Limb (tissue), 2 donors: ENCODE results near the gene CRTC2.

Experiments
- DNase-seq, 2 donors: peaks; one replicate each; pipeline ENCODE4 v3.0.0-alpha.2; 2016; ENCODE audit errors: extremely low spot score in 2 of 2

The CRTC2 gene

DNA sequence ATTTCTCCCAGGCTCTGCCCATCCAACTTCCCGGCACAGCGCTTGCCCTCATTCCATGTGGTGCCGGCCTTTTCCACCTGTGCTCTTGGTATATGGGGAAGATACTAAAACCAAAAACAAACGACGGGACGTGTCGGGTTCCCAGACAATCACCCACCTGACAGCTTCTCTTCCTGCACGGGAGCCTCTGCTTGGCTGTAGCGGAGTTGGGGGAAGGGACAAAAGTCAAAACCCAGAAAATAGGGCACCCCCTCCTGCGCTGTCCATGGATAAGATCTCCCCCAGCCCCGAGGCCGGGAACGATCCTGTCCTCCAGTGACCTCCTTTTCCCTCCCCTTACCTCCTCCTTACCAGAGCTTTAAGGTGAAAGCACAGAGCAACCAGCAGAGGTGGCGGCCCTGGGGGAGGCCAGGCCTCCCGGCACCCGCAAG lies 18.4 kb upstream of the CRTC2 start:
- DNase-seq = no peak

DNA sequence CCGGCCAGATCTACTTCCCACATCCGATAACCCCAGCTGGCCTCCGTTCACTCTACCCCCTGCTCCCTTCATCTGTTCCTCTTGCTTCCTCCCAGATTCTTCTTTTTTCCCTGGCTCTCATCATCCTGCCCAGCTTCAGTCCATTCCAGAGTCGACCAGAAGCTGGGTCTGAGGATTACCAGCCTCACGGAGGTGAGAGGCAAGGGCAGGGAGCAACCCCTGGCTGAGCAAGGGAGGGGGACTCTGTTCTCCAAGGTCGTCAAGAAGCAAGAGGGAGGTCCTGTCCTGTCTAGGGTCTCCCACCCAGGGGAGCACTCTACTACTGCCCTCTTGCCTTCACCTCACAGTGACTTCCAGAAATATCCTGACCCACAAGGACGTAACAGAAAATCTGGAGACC lies 15.1 kb upstream of the CRTC2 start:
- no peak for DNase-seq

DNA sequence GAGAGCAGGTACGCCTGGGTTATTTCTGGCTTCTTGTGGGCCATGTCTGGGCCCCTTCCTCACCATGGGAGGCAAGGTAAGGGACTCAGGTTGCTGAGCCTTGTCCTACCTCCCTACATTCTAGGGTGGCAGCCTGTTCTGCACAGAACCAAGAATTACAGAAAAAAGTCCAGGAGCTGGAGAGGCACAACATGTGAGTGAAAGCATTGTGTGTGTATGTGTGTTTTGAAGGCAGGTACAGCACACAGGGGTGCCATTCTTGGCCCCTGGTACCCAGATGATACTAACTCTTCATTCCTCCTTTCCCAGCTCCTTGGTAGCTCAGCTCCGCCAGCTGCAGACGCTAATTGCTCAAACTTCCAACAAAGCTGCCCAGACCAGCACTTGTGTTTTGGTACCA lies 14.7 kb upstream of the CRTC2 start:
- no peak for DNase-seq

DNA sequence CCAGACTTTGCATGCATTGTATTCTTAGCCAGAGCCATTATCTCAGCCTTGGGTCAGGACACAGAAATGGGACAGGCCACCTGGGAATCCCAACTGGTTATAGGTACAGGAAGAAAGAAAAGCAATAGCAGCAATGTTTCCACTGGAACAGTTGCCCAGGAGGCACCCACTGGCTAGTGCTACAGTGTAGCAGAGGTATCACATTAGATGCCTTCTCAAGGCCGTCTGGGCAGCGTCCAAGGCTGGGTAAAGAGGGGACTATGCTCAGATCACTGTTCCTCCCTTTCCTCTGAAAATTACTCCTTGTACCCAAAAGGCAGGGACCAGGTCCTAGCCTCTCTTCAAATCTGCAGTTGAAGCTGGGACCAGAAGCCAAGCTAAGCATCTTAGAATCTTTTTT lies 11.9 kb upstream of the CRTC2 start:
- DNase-seq = no peak

DNA sequence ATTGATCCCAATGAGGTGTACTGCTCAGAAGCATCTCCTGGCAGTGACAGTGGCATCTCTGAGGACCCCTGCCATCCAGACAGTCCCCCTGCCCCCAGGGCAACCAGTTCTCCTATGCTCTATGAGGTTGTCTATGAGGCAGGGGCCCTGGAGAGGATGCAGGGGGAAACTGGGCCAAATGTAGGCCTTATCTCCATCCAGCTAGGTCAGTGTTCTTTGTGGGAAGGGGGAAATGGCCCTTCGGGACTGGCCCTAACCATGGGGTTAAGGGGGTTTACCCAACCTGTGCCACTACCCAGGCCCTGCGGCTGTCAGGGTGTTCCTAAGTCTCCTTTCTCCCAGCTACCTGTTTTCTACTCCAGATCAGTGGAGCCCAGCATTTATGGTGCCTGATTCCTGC lies 10.6 kb upstream of the CRTC2 start:
- DNase-seq = no peak

DNA sequence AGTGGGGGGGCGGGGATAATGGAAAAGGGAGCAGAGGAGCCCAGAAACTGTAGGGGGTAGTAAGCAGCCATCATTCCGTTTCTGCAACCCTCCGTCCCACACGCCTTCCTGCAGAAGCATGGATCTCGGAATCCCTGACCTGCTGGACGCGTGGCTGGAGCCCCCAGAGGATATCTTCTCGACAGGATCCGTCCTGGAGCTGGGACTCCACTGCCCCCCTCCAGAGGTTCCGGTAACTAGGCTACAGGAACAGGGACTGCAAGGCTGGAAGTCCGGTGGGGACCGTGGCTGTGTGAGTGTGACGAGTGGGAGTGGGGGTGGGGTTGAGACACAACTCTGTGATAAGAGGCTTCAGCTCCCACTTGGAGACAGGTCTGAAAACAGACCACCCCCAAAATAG lies 10.0 kb upstream of the CRTC2 start:
- DNase-seq = no peak

DNA sequence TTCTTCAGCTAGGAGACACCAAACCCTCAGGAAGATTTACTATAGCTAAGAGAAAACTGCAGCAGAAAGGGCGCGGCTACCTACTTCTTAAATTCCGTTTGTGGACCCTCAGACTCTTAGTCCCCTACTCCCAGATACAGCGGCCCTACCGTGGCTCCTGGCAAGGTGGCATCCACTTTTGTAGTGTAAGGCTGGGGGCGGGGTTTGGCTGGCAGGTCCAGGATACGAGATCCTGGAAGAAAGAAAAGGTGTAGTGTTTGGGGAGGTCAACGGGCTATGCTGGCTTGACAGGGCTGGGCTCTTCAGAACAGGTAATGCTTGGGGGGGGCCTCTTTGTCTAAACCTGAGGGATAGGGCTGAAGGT lies 9.6 kb upstream of the CRTC2 start:
- no peak for DNase-seq

DNA sequence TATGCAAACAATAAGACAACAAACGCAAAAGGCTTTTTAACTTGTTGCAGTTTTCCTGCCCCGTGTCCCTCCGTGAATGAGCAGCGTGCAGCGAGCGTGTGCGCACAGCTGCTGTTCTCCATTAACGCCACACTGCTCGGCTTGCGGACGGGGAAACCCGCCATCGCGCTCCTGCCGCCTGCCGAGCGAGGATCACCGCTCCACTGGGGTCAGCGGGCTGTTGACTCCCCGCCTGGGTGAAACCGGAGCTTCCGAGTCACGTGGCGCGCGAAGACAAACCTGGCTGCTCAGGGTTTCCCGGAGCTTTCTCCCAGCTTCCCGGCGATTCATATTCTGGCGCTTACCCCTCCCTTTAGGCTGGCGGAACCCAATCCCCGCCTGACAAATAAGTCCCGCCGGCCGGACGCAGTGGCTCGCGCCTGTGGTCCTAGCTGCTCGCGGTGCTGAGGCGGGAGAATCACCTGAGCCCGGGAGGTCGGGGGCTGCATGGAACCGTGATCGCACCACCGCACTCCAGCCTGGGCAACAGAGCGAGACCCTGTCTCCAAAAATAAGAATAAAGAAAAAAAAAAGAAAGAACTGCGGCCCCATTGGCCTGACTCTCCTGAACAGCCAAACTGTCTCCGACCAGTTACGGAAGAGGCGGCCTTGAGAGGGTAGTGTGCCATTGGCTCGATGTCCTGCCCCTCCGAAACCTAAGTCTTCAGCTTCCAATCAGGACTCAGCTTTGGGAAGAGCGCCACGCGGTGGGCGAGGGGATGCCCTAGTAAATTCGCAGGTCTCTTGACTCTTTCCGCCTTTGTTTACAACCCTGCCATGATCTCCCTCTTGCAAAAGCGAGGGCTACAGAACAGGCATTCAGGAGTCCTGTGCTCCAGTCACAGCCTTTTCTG lies 8.9 kb upstream of the CRTC2 start, which contains the start of gene CREB3L4:
Gene CREB3L4 (plus strand): TSS at position 796 of the 893 bp plus-strand sequence. CDS start 624 bp downstream, outside the sequence.
- peak; percentile 91 to 98 for DNase-seq

DNA sequence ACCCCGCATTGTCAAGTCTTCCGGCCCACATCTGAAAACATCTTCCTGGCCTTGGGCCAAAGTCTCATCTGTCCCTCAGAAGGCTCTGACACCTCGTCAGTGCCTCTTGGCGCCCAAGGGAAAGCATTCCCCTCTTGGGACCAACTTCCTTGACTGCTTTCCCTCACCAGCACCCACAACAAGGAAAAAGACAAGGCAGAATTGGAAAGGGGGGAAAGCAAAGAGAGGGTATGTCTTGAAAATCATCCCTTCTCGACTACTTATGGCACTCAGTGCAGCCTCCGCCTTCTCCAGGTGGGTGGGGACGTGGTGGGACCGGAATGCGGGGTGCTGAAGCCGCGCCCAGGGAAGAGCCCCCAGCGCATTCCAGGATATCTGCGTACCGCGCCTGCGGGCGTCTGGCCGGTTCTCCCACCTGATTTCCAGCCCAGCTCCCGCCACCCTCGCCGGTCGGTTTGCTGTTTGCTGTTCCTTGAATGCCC lies 5.5 kb upstream of the CRTC2 start:
- peak in 1 of 2 donors; percentile 75 for DNase-seq

DNA sequence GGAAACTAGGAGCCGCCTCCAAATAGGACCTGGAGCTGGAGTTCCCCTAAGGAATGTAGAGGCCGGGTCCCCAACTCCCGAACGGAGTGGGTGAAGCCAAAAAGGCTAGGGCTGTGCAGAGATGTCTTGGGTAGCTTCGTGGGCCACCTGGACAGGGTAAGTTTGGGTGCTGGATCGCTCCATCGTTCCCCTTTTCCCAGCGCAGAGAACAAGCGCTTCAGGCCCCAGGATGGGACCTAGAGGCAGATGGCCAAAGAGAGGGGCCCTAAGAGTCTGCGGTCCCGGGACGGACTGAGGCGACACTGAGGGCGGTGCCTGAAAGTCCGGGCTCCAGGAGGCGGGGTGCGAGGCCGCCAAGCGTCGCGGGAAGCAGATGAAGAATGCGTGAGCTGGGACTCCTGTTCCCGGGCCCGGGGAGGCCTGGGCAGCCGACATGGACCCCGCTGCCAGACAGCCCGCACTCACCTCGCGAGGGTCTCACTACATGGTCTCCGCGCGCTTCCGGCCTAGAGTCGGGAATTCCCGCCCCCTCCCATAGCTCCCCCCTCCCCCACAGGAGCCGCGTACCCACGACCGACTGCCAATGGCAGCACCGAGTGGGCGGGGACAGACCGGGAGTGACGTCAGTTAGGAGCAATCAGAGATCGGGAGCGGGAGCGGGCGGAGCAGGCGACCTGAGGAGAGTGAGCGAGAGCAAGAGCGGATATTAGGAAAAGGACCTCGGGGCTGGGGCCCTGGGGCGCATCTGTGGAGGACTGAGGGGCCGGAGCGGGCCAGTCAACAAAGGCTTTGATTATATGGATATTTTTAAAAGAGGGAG lies 4.8 kb upstream of the CRTC2 start, which contains the start of gene SLC39A1:
Gene SLC39A1 (minus strand): TSS at position 508 of the 820 bp plus-strand sequence. CDS start 822 bp downstream, outside the sequence.
- peak; percentile 98 to 100 for DNase-seq

DNA sequence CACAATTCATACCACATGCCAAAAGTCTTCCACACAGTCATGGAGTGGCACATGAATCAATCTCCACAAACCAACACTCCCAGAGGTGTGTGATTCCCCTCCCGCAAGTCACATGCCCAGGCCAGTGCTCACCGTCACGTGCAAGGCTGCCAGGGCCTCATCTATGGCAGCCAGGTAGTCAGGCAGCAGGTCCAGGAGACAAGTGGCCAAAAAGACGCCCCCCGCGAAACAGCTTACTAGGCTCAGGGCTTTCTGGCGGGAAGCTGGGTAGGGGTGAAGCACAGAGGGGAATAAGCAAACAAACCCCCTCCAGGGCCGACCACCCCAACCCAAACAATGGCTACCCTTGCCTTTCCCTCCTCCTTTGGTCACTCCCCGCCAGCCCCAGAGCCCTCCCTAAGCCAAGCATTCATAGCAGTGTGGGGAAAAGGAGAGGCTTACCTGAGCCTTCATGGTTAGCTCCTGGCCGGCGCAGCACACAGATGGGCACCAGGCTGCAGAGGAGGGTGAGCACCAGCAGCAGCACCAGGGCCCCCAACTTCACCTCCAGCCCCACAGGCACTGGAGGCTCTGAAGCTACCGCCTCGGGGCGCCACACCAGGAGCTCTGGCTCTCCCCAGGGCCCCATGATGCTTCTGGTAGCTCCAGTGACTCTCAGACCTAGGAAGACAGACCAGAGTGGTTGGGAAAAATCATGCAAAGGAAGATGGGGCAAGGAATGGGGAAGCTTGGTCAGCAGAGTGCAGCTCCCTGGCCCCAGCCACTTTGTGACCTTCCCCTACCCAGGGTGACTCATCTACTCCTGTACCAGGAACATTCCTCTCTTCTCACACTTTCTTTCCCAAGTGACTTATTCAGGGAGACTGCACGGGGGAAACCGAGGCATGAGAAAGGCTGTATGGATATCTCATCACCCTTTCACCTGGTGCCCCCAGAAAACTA lies 3.9 kb upstream of the CRTC2 start:
- no peak for DNase-seq

DNA sequence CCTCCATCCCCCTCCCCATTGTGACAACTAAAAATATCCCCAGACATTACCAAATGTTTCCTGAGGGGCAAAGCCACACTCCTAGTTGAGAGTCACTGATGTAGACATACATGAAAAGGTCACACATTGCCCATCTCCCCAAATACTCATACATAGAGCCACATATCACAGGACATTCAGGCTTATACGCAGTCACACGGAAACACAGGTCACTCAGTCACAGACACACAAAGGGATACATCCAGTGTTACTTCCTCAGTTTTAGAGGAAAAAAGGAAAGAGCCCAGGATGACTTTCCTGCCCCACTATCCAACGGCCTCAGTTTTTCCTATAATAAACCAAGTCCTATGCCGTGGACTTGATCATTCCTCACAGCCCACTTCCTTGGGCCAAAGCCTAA lies 3.0 kb upstream of the CRTC2 start:
- no peak for DNase-seq

DNA sequence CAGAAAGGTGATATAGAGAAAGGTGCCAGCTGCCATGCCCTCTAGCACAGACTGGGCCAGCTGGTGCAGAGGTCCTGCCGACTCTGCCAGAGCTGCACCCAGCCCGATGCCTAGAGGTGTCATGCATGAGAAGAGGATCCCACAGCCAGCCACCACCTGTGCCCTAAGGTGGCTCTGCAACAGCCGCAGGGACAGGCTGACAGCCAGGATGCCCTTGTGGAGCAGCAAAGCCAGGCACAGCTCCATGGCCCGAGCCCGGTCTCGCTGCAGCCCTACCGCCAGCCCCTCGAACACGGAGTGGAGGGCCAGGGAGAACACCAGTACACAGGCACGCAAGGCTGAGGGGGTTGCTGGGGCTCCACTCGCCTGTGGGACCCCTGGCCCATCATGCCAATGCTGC lies 1.8 kb upstream of the CRTC2 start:
- no peak for DNase-seq

DNA sequence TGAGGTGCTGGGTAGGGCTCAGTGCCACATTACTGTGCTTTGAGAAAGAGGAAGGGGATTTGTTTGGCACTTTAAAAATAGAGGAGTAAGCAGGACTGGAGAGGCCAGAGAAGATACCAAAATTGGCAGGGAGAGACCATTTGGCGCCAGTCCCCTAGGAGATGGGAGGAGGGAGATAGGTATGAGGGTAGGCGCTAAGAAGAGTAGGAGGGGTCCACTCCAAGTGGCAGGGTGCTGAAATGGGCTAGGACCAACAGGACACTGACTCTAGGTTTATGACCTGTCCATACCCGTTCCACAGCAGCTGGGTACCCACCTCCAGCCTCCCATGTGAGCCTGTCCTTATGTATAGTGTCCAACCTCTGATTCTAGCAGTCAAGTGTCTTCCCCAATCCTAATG lies 1.0 kb upstream of the CRTC2 start:
- DNase-seq = no peak

DNA sequence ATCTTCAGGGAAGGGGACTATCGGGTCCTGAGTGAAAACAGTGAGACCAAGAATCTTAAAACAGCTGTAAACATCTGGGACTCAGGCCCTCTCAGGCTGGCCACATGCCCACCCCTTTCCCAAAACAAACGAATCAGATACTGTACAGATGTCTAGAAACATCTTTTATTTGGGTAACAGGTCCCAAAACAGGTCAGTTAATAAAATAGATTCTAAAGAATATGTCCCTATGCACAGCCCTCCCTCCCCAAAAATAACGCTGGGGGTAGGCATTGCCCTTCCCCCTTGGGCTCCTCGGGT lies 499 bp upstream of the CRTC2 start:
- no peak for DNase-seq

DNA sequence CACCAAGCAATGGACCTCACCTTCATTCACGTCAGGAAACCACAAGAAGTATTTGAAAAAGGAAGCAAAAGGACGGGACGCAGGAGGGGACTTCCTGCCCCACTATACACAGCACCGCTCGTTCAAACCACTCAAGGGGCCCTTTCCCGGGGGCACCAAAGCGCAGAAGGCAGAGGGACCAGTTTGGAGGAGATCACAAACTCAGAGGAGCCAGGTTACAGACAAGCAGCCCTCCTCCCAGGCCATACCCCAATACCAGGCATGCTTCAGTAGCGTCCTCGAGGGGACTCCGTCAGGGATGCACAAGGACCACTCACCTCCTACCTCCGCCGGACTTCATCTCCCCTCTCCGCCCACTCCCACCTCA lies 685 bp downstream of the CRTC2 start:
- DNase-seq = no peak

DNA sequence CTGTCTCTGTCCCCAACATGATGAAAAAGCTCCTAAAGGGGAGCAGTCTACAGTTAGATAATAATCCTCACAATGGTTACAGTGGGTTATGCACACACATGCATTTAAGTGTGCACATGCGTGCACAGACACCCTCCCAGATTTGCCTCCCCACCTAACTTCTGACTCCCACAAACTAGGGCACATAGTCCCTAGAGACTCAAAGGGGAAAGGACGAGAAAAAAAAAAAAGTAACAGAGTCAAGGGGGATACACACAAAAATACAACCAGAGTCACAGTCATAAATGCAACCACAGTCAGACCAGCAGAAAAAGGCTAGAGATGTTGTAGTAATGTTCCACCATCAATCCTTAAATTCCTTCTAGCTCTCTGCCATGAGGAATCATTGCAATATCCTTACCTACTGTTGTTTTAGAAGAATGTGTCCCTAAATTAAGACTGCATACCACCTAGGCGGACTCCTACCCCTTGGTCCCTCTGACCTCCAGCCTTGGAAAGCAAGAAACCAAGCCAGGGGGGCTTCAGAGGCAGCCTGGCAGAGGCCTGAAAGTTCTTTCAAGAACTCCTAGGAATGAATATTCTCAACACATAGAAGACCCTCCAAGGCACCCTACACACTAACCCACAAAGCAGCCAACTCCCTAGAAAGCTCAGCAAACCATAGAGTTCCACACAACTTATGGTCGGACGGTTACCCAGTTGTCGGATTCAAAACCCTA lies 1.3 kb downstream of the CRTC2 start:
- DNase-seq = no peak

DNA sequence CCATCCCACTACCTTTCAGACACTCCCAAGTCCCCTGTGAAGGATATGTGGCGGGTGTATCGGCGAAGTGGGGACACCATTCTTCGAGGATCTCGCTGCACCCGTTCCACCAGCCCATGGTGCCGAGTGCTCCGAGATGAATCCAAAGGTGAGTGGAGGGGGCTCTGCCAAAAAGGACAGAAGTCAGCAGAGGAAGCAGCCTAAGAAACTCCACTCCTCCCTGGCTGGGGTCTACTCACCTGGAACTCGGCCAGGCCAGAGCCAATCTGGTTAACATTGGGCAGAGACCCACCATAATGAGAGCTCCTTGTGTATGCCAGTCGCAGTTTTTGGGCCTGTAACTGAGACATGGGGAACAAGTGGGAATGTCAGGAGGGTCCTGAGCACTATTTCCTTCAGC lies 3.6 kb downstream of the CRTC2 start:
- no peak for DNase-seq

DNA sequence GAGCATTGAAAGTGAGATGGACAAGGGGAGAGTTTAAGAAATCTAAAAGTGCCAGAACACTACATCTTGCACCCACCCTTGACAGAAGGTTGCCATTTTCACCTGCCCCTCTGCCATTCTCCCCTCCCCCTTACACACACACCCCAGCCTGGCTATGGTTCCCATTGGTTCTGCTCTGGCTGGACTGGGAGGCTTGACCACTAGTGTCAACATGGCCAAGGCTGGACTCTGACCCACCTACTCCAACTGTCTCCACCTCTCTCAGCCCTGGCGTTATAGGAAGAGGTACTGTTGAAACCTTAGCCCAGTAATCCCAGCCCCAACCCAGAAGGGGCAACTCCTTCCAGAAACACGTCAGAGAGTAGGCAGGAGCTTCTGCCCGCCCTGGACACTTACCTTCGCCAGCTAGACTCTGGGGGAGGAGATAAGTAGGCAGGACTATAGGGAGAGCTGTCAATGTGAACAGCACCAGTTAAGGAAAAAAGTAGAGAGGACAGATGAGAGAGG lies 4.5 kb downstream of the CRTC2 start:
- no peak for DNase-seq

DNA sequence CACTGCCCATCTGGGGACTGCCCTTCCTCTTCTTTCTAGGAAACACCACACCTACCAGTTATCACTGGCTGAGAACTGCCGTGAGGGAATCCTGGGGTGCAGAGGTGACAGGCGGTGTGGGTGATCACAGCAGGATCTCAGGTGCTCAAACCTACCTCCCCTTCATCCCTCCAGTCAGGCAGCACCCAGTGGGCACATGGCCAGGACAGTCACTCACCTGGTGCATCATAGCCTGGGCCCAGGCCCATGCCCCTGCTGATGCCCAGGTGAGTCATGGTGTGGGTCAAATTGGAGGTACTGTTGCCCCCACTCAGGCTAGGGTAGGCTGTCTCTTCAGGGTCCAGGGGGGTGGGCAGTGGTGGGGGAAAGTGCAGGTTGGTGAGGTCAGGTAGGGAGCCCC lies 6.6 kb downstream of the CRTC2 start:
- no peak for DNase-seq

DNA sequence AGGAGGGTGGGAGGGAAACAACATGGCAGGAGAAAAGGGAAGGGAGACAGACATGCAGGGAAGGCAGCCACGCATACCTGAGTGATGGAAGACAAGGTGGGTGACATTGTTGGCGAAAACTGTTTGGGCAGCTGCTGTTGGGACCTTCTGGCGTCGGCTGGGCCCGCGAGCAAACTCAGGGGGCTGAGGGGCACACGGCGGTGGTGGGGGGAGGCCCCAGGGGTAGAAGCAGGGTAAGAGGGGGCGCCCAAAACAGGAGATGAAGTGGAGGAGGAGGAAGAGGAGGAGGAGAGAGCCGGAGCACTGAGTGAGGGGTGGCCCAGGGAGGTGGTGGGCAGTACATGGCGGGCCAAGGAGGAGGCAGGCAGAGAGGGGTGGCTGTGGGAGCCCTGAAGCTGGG lies 7.2 kb downstream of the CRTC2 start:
- DNase-seq = no peak
